GM23338 (cell line): ENCODE results near the gene CTTNBP2. TPM values are rescaled to one million over a fixed set of nuclear protein-coding genes. Genes with fewer than 3 reads are reported as not detected.

Experiments used
- ATAC-seq: fragments of 200-7000 bp; cut with Tn5 transposase; 3 replicates; pipeline ENCODE4 v1.9.1; 2020
- DNase-seq: peaks from one replicate; pipeline ENCODE4 v3.0.0-alpha.2; 2015; ENCODE audit warnings: low spot score
- H2AFZ ChIP-seq: fragments of 200-600 bp; sonication (generic); 2 replicates; pipeline ENCODE4 v1.8.0; 2016; ENCODE audit warnings: antibody characterized with exemption, mild to moderate bottlenecking, moderate library complexity
- H3F3A ChIP-seq: fragments of 200-600 bp; sonication (generic); replicated peaks from 2 replicates; pipeline ENCODE4 v1.8.0; 2017; ENCODE audit warnings: antibody characterized with exemption, mixed run types, low read depth
- H3K27ac ChIP-seq: fragments of 200-600 bp; sonication (generic); 2 replicates; pipeline ENCODE4 v1.6.1; 2016; ENCODE audit warnings: low read depth
- H3K27me3 ChIP-seq: fragments of 200-600 bp; sonication (generic); 2 replicates; pipeline ENCODE4 v1.8.0; 2016; ENCODE audit warnings: mild to moderate bottlenecking, mixed run types, moderate library complexity; ENCODE audit not compliant: insufficient read depth
- H3K36me3 ChIP-seq: fragments of 200-600 bp; sonication (generic); 2 replicates; pipeline ENCODE4 v1.8.0; 2016; ENCODE audit warnings: mild to moderate bottlenecking; ENCODE audit not compliant: insufficient read depth
- H3K4me1 ChIP-seq: fragments of 200-600 bp; sonication (generic); 2 replicates; pipeline ENCODE4 v1.8.0; 2016; ENCODE audit warnings: mild to moderate bottlenecking, moderate library complexity; ENCODE audit not compliant: insufficient read depth
- H3K4me2 ChIP-seq: fragments of 200-600 bp; sonication (generic); 2 replicates; pipeline ENCODE4 v1.7.1; 2017; ENCODE audit warnings: mixed run types
- H3K4me3 ChIP-seq: fragments of 200-600 bp; sonication (generic); 2 replicates; pipeline ENCODE4 v1.6.1; 2016; ENCODE audit warnings: mixed run types
- H3K79me2 ChIP-seq: fragments of 200-600 bp; sonication (generic); replicated peaks from 2 replicates; pipeline ENCODE4 v1.8.0; 2017; ENCODE audit warnings: mild to moderate bottlenecking; ENCODE audit not compliant: insufficient read depth
- H3K9me2 ChIP-seq: fragments of 200-600 bp; sonication (generic); 2 replicates; pipeline ENCODE4 v1.8.0; 2017; ENCODE audit not compliant: insufficient read depth
- H4K20me1 ChIP-seq: fragments of 200-600 bp; sonication (generic); replicated peaks from 2 replicates; pipeline ENCODE4 v1.8.0; 2017; ENCODE audit warnings: mild to moderate bottlenecking; ENCODE audit not compliant: insufficient read depth
- H3K27ac Mint-ChIP-seq: 2 replicates; pipeline ENCODE4 v1.8.0; 2020; ENCODE audit warnings: inconsistent platforms, mild to moderate bottlenecking, moderate library complexity, mixed read lengths
- H3K27me3 Mint-ChIP-seq: 3 replicates; pipeline ENCODE4 v1.8.0; 2022; ENCODE audit warnings: low read depth, mild to moderate bottlenecking, moderate library complexity, mixed read lengths, inconsistent platforms; ENCODE audit not compliant: insufficient read depth, poor library complexity
- H3K36me3 Mint-ChIP-seq: 3 replicates; pipeline ENCODE4 v1.8.0; 2021; ENCODE audit warnings: low read depth, mild to moderate bottlenecking, inconsistent platforms, moderate library complexity, mixed read lengths
- H3K4me1 Mint-ChIP-seq: 3 replicates; pipeline ENCODE4 v1.8.0; 2020; ENCODE audit warnings: mild to moderate bottlenecking, inconsistent platforms, mixed read lengths
- H3K4me3 Mint-ChIP-seq: 3 replicates; pipeline ENCODE4 v1.8.0; 2021; ENCODE audit warnings: moderate library complexity, mild to moderate bottlenecking, inconsistent platforms, mixed read lengths
- H3K9me3 Mint-ChIP-seq: 3 replicates; pipeline ENCODE4 v1.8.0; 2020; ENCODE audit warnings: moderate library complexity, mild to moderate bottlenecking, inconsistent platforms, mixed read lengths
- CREB1 ChIP-seq: fragments of 250-450 bp; sonication (Bioruptor Pico); IDR thresholded peaks from 2 replicates; pipeline ENCODE4 v1.5.0; 2020; ENCODE audit warnings: low read depth, mild to moderate bottlenecking, moderate library complexity
- CTCF ChIP-seq, 2 experiments: fragments of 200-600 bp in 1 of 2; sonication (generic) in 1 of 2; conservative IDR thresholded peaks; 2 replicates each; pipeline versions ENCODE4 v1.5.1 to v1.6.1; 2016 to 2017; ENCODE audit warnings: antibody characterized with exemption in 2 of 2, low read depth in 2 of 2, mild to moderate bottlenecking in 2 of 2, moderate library complexity in 1 of 2
- EZH2 ChIP-seq: fragments of 200-600 bp; sonication (generic); IDR thresholded peaks from one replicate; pipeline ENCODE4 v1.8.0; 2017; ENCODE audit warnings: antibody characterized with exemption, mild to moderate bottlenecking, low read depth; ENCODE audit not compliant: unreplicated experiment
- EZH2phosphoT487 ChIP-seq: fragments of 200-600 bp; sonication (generic); IDR thresholded peaks from one replicate; pipeline ENCODE4 v1.8.1; 2018; ENCODE audit warnings: antibody characterized with exemption; ENCODE audit not compliant: unreplicated experiment
- JUNB ChIP-seq: IDR thresholded peaks from one replicate; pipeline ENCODE4 v1.6.1; 2016; ENCODE audit warnings: antibody characterized with exemption; ENCODE audit not compliant: unreplicated experiment
- NANOG ChIP-seq: IDR thresholded peaks from 2 replicates; pipeline ENCODE4 v1.6.1; 2016; ENCODE audit warnings: antibody characterized with exemption, borderline replicate concordance
- POLR2AphosphoS5 ChIP-seq: IDR thresholded peaks from 2 replicates; pipeline ENCODE4 v1.6.1; 2016; ENCODE audit warnings: antibody characterized with exemption, low read depth
- STAT1 ChIP-seq: IDR thresholded peaks from one replicate; pipeline ENCODE4 v1.6.1; 2016; ENCODE audit warnings: antibody characterized with exemption; ENCODE audit not compliant: unreplicated experiment
- ZNF114 ChIP-seq: fragments of 250-450 bp; sonication (Bioruptor Pico); IDR thresholded peaks from 2 replicates; pipeline ENCODE4 v1.5.0; 2020; ENCODE audit warnings: mild to moderate bottlenecking, moderate library complexity
- ZNF331 ChIP-seq: fragments of 250-450 bp; sonication (Bioruptor Pico); IDR thresholded peaks from 2 replicates; pipeline ENCODE4 v1.5.0; 2020; ENCODE audit warnings: low read depth, mild to moderate bottlenecking, moderate library complexity
- ZNF462 ChIP-seq: fragments of 250-450 bp; sonication (Bioruptor Pico); IDR thresholded peaks from 2 replicates; pipeline ENCODE4 v1.5.0; 2020; ENCODE audit warnings: mild to moderate bottlenecking, moderate library complexity
- polyA plus RNA-seq: library from polyadenylated mRNA; unstranded; fragments of >200 nt; fragmentation: Nextera tagmentation; extraction: Ambion mirVana; gene quantifications from 2 replicates; pipeline ENCODE4 v1.2.1, GENCODE V29; 2016
- total RNA-seq: library from RNA; depleted of rRNA; stranded (reverse); fragments of >200 nt; shearing (Covaris generic); gene quantifications from 2 replicates; pipeline ENCODE4 v1.2.3, GENCODE V29; 2014
- TF ChIP-seq, protein P1 (sequence below): IDR thresholded peaks from 2 replicates; pipeline ENCODE4 v1.6.1; 2016; ENCODE audit warnings: antibody characterized with exemption
- TF ChIP-seq, protein P2 (sequence below): IDR thresholded peaks from one replicate; pipeline ENCODE4 v1.6.1; 2018; ENCODE audit warnings: antibody characterized with exemption; ENCODE audit not compliant: unreplicated experiment

The CTTNBP2 gene
- total and polyA plus RNA-seq, 2 experiments from 2014 or later = 26.8 to 30.7 TPM

- no peaks in the 10 kb centered on the region for H4K20me1 ChIP-seq
- no peaks in the 10 kb centered on the region for H3K36me3 ChIP-seq
- ATAC-seq = no peak
- H2AFZ ChIP-seq = no peak overlapping the region
- Mint-ChIP-seq H3K27ac (no peak overlapping the region), H3K36me3 (no peaks in the 10 kb centered on the region), H3K4me3 (no peak overlapping the region), H3K27me3 (no peaks in the 10 kb centered on the region), H3K9me3 (no peaks in the 10 kb centered on the region), H3K4me1 (no peaks in the 10 kb centered on the region)
- no peak overlapping the region for H3K27ac ChIP-seq
- no peaks in the 10 kb centered on the region for H3K9me2 ChIP-seq
- no peaks in the 10 kb centered on the region for H3K27me3 ChIP-seq
- TF ChIP-seq NANOG = no peak
- no peak for TF ChIP-seq ZNF331 (CRISPR knock-in tag)
- TF ChIP-seq, protein P1, sequence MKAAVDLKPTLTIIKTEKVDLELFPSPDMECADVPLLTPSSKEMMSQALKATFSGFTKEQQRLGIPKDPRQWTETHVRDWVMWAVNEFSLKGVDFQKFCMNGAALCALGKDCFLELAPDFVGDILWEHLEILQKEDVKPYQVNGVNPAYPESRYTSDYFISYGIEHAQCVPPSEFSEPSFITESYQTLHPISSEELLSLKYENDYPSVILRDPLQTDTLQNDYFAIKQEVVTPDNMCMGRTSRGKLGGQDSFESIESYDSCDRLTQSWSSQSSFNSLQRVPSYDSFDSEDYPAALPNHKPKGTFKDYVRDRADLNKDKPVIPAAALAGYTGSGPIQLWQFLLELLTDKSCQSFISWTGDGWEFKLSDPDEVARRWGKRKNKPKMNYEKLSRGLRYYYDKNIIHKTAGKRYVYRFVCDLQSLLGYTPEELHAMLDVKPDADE = no peak
- TF ChIP-seq POLR2AphosphoS5 = no peak
- no peak for TF ChIP-seq CREB1 (CRISPR knock-in tag)
- TF ChIP-seq EZH2phosphoT487 = no peak
- no peak for TF ChIP-seq ZNF114
- TF ChIP-seq STAT1 = no peak
- TF ChIP-seq EZH2 = no peak
- no peak for TF ChIP-seq JUNB
- TF ChIP-seq CTCF (conservative IDR thresholded peaks at IDR 0.05; ENCODE audit: low read depth in 2 of 2) = no peak
- no peak for TF ChIP-seq ZNF462 (CRISPR knock-in tag)
- TF ChIP-seq, protein P2, sequence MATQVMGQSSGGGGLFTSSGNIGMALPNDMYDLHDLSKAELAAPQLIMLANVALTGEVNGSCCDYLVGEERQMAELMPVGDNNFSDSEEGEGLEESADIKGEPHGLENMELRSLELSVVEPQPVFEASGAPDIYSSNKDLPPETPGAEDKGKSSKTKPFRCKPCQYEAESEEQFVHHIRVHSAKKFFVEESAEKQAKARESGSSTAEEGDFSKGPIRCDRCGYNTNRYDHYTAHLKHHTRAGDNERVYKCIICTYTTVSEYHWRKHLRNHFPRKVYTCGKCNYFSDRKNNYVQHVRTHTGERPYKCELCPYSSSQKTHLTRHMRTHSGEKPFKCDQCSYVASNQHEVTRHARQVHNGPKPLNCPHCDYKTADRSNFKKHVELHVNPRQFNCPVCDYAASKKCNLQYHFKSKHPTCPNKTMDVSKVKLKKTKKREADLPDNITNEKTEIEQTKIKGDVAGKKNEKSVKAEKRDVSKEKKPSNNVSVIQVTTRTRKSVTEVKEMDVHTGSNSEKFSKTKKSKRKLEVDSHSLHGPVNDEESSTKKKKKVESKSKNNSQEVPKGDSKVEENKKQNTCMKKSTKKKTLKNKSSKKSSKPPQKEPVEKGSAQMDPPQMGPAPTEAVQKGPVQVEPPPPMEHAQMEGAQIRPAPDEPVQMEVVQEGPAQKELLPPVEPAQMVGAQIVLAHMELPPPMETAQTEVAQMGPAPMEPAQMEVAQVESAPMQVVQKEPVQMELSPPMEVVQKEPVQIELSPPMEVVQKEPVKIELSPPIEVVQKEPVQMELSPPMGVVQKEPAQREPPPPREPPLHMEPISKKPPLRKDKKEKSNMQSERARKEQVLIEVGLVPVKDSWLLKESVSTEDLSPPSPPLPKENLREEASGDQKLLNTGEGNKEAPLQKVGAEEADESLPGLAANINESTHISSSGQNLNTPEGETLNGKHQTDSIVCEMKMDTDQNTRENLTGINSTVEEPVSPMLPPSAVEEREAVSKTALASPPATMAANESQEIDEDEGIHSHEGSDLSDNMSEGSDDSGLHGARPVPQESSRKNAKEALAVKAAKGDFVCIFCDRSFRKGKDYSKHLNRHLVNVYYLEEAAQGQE = no peak
- H3K4me1 ChIP-seq = no peaks in the 10 kb centered on the region
- no peak overlapping the region for H3K4me3 ChIP-seq
- no peak for DNase-seq
- no peaks in the 10 kb centered on the region for H3K79me2 ChIP-seq
- no peak overlapping the region for H3K4me2 ChIP-seq
- no peaks in the 10 kb centered on the region for H3F3A ChIP-seq
Observed at GRCh38 chr7:117908031-117908795, 35.0 kb upstream of the CTTNBP2 start.
